Measurements from ENCODE around the gene MTARC1.

MTARC1 gene

GRCh38 chr1:220812308-220812707 lies 25.6 kb downstream of the MTARC1 start:
- H3K4me3 ChIP-seq (replicated peaks; ENCODE audit: insufficient read depth, low read length) = no peak overlapping the region
- no peak overlapping the region for H3K27ac ChIP-seq (replicated peaks)
- no peak for TF ChIP-seq SPI1 (IDR thresholded peaks at IDR 0.05; ENCODE audit: borderline replicate concordance, low read depth)
- no peak for DNase-seq (ENCODE audit: low read depth in 1 of 2, low spot score in 1 of 2)
- H3K27me3 ChIP-seq (ENCODE audit: insufficient read depth, poor library complexity, severe bottlenecking) = no peaks in the 10 kb centered on the region

- TF ChIP-seq SPI1 (IDR thresholded peaks at IDR 0.05; ENCODE audit: borderline replicate concordance, low read depth) (no peak), POLR2AphosphoS5 (IDR thresholded peaks at IDR 0.05; ENCODE audit: low read depth) (no peak), CTCF (IDR thresholded peaks at IDR 0.05; ENCODE audit: insufficient read depth, low read length) (no peak), GABPA (IDR thresholded peaks at IDR 0.05; ENCODE audit: low read depth) (no peak), REST (IDR thresholded peaks at IDR 0.05; ENCODE audit: insufficient replicate concordance, low read depth) (no peak)
- Histone ChIP-seq H3K27me3 (ENCODE audit: insufficient read depth, poor library complexity, severe bottlenecking) (no peaks in the 10 kb centered on the region), H3K27ac (replicated peaks) (no peak overlapping the region), H3K4me3 (replicated peaks; ENCODE audit: insufficient read depth, low read length) (no peak overlapping the region)
- no peak for DNase-seq (ENCODE audit: low read depth in 1 of 2, low spot score in 1 of 2)
Measured at GRCh38 chr1:220813013-220813412, 26.3 kb downstream of the MTARC1 start.

GRCh38 chr1:220815409-220815808 lies 28.7 kb downstream of the MTARC1 start:
- Histone ChIP-seq H3K27ac (replicated peaks) (no peak overlapping the region), H3K4me3 (replicated peaks; ENCODE audit: insufficient read depth, low read length) (no peak overlapping the region), H3K27me3 (ENCODE audit: insufficient read depth, poor library complexity, severe bottlenecking) (no peaks in the 10 kb centered on the region)
- TF ChIP-seq REST (IDR thresholded peaks at IDR 0.05; ENCODE audit: insufficient replicate concordance, low read depth) (no peak), POLR2AphosphoS5 (IDR thresholded peaks at IDR 0.05; ENCODE audit: low read depth) (no peak), GABPA (IDR thresholded peaks at IDR 0.05; ENCODE audit: low read depth) (no peak), SPI1 (IDR thresholded peaks at IDR 0.05; ENCODE audit: borderline replicate concordance, low read depth) (no peak), CTCF (IDR thresholded peaks at IDR 0.05; ENCODE audit: insufficient read depth, low read length) (no peak)
- DNase-seq (ENCODE audit: low read depth in 1 of 2, low spot score in 1 of 2) = no peak

- TF ChIP-seq REST (IDR thresholded peaks at IDR 0.05; ENCODE audit: insufficient replicate concordance, low read depth) = no peak
- TF ChIP-seq POLR2AphosphoS5 (IDR thresholded peaks at IDR 0.05; ENCODE audit: low read depth) = no peak
- TF ChIP-seq SPI1 (IDR thresholded peaks at IDR 0.05; ENCODE audit: borderline replicate concordance, low read depth) = no peak
- TF ChIP-seq CTCF (IDR thresholded peaks at IDR 0.05; ENCODE audit: insufficient read depth, low read length) = no peak
- TF ChIP-seq GABPA (IDR thresholded peaks at IDR 0.05; ENCODE audit: low read depth) = no peak
- no peak for DNase-seq (ENCODE audit: low read depth in 1 of 2, low spot score in 1 of 2)
- H3K27ac ChIP-seq (replicated peaks) = no peak overlapping the region
- H3K4me3 ChIP-seq (replicated peaks; ENCODE audit: insufficient read depth, low read length) = no peak overlapping the region
- H3K27me3 ChIP-seq (ENCODE audit: insufficient read depth, poor library complexity, severe bottlenecking) = no peaks in the 10 kb centered on the region
Measured at GRCh38 chr1:220817907-220818306, 31.2 kb downstream of the MTARC1 start.
